Activated CD4-positive, alpha-beta T cell treated with anti-CD3 and anti-CD28 coated beads for 24 hours (primary cell): ENCODE data around the gene ERC2.

Experiments used
- DNase-seq, 2 donors: peaks; one replicate each; pipeline ENCODE4 v3.0.0-alpha.2; 2020; ENCODE audit warnings: low read depth in 2 of 2

The ERC2 gene

DNA sequence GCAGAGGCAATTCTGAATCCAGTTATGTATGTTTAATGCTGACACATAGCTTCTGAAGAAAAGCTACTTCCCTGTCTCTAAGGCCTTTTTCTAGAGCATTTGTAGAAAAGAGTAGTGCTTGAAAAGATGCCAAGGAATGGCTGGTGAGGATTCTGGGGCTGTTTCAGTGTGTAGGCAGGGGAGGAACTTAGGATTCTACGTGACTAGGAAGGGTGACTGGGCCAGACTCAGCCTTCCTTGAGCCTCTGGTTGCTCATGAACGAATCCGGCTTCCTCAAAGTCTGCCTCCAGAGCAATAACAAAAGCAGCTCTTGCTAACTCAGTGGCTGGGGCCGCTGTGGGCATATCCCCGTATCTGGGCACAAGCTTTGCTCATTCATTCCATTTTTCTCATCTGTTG, 876.4 kb downstream of the ERC2 start:
- no peak for DNase-seq

GRCh38 chr3:55588146-55588765, 880.0 kb downstream of the ERC2 start:
- DNase-seq: no peak

GRCh38 chr3:55585856-55586255, 882.4 kb downstream of the ERC2 start:
- DNase-seq: no peak

DNA sequence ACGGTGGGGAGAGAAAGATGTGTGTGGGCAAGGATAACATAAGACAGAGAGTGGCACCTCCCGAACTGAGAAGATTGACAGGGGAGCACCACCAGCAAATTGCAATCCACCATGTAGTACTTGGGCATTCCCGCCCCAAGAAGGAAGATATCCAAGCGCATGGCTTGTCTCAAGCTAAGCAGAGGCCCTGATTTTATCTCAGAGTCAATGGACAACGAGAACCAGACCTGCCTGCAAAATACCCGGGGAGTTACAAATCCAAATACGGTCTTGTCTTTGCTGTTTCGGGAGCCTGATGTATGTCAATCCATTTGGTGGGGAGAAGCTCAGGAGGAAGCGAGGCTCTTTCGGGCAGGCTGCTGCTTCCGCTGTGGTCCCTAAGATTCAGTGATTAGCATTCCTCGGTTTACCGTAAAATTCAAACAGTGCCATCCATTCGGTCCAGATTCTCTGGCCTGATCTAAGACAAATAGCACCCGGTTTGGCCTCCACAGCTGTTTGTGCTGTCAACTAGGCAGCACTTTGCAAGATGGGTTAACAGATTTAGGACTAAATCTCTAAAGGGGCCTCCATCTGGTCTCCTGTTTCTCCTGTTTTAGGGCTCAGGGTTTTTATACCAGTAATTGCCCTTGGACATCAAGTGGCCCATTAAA, 883.4 kb downstream of the ERC2 start:
- no peak for DNase-seq

DNA sequence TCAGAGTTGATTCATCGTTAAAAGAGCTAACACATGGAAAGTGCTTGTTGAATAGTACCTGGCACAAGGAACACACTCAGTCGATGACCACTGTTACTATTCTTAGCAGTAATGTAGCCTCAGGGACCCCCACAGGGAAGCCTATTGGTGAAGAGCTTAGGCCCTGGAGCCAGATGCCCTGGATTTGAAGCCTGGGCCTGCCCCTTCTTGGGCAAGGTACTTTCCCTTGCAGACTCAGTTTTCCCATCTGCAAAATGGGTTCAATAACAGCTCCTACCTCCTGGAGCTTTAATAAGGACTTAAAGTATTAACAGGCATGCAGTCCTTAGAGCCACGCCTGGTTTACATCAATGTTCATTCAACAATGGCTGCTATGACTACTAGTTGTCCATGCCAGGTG, 884.2 kb downstream of the ERC2 start:
- DNase-seq: no peak

DNA sequence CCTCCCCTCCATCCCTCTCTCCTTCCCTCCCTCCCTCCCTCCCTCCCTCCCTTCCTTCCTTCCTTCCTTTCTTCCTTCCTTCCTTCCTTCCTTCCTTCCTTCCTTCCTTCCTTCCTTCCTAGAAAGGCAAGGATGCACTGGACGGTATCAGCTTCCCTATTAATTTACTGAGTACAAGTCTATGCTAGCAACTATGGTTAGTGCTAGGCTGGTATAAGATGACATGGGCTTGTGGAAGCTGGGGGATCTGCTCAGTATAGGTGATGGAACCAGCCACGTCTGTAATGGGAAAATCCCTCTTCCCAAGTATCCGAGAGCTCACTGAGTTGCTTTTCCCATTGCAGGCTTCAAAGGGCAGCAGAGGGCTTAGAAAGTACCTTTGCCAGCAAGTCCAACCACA, 884.8 kb downstream of the ERC2 start:
- no peak for DNase-seq

GRCh38 chr3:55579496-55579895, 888.8 kb downstream of the ERC2 start:
- DNase-seq: no peak

GRCh38 chr3:55576621-55577388, 891.5 kb downstream of the ERC2 start:
- DNase-seq: no peak

DNA sequence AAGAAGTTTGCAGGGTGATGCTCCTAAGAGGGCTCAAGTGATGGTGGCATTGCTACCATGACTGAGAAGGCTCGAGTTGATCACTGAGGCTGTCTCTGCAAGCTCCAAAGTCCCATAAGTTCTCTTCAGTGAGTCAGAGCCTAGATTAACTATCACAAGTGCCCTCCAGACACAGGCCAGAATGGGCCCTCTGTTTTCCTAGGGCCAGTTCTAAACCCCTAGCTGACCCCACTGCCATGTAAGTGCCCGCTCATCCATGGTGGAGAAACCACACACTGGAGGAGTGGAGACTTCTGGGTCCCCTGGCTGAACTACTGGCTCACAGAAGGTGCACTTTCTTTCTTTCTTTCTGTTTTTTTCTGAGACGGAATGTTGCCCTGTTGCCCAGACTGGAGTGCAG, 893.6 kb downstream of the ERC2 start:
- DNase-seq: no peak

- no peak for DNase-seq
These were observed 895.5 kb downstream of the ERC2 start for GRCh38 chr3:55572816-55573215.

GRCh38 chr3:55571913-55572312, 896.4 kb downstream of the ERC2 start:
- DNase-seq: no peak

- DNase-seq: no peak
These were observed 897.0 kb downstream of the ERC2 start for GRCh38 chr3:55571216-55571813.

DNA sequence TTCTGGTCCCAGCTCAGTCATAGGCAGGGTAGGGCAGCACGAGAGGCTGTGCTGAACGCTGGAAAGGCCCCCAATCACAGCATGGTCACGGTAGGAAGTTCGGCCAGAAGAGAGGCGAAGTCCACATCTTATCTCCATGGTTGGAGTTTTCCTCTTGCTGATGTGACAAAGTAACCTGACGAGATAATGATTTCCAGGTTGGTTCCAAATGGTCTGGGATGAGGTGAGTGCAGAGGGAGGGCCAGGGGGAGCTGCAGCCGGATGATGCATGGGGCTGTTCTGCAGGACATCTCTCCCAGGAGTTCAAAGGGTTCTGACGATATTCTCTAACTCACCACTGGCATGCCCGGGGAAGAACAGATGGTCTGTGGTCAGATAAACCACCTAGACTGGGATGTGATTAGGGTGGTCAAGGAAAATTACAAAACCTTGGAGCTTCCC, 898.0 kb downstream of the ERC2 start:
- no peak for DNase-seq

DNA sequence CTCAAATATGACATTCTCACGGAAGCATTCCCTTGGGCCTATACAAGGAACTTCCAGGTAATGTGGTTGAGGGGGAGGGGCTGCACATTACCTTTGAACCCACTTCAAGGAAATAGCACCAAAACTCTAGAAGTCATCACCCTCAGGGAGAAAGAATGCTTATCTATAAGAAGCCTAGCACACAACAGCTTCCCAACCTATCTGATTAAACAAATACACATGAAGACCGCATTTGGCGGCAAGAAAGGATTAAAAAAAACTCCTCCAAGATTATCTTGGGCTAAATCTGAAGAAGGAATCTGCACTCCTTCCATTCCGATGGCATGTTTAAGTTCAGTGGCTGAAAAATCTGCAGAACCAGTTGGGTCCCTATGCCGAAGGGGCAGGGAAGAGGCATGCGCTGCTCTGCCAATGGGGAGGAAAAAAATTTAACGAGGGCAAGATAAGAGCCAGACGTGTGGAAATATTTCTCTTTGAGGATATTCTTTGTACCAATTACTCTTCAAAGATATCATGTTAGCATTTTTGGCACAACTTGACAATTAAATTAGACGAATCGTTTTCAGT, 899.2 kb downstream of the ERC2 start:
- no peak for DNase-seq

GRCh38 chr3:55567615-55568014, 900.7 kb downstream of the ERC2 start:
- DNase-seq: no peak

- no peak for DNase-seq
These were observed 901.1 kb downstream of the ERC2 start for GRCh38 chr3:55567121-55567520.

GRCh38 chr3:55565521-55565920, 902.7 kb downstream of the ERC2 start:
- no peak for DNase-seq

DNA sequence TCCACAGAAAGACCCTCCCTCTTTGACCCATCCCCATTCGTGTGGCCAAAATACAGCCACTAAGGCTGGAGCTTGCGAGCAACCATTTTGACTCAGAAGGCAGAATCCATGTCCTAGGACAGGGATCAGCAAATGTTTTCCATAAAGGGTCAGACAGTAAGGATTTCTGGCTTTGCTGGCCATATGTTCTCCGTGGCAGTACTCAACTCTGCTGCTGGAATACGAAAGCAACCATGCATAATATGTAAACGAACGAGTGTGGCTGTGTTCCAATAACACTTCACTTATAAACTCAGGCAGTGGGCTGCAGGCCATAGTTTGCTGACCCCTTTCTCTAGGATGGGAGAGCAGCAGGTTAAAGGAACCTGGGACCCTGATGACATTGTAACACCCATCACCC, 903.5 kb downstream of the ERC2 start:
- DNase-seq: no peak

GRCh38 chr3:55562700-55563099, 905.6 kb downstream of the ERC2 start:
- no peak for DNase-seq

DNA sequence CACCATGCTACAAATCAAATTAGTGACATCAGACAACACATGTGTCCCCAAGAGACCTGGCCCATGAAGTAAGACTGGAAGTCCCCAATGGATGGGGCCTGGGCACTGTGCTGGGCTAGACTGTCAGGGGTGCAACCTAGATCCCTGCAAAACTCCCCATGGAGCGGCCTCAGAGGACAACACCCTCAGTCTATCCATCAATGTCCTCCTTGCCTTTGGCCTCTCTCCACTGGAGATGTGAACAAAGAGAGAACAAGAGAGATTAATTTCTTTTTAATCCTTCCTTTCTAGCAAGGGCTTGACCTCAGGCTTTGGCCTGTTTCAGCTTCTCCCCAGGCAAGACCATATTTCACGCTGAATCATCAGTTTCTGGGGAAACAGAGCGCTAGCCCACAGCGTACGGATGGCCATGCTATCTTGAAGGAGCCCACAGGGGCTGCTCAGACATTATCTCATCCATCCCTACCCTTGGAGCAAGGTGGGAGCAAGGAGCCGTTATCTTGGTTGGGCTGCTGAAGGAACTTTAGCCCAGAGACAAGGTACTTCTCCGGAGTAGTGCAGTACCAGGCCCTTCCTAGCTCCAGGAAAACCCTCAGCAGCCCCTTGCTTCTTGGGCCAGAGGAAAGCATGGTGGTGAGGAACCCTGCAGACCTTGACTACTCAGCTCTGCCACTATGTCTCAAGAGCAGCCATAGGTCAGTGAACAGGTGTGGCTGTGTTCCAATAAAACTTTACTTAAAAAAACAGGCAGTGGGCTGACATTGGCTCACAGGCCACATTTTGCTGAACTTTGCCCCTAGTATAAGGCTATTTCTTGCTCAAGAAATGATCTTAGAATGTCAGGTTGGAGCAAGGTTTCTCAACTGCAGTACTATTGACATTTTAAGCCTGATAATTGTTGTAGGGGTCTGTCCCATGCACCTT, 908.5 kb downstream of the ERC2 start:
- no peak for DNase-seq

GRCh38 chr3:55558316-55558715, 910.0 kb downstream of the ERC2 start:
- no peak for DNase-seq
